Transverse colon (tissue), 4 donors: ENCODE results near the gene SMIM10L2A. TPM values are rescaled to one million over a fixed set of nuclear protein-coding genes. Genes with fewer than 3 reads are reported as not detected.

Source experiments
- DNase-seq: peaks from one replicate; pipeline ENCODE4 v3.0.0-alpha.2; 2019
- H3K27ac ChIP-seq, 4 donors: fragments of 200-600 bp; sonication (generic); 2 replicates each; pipeline ENCODE4 v1.5.1; 2016 to 2018; ENCODE audit warnings: inconsistent platforms in 4 of 4
- H3K27me3 ChIP-seq: fragments of 200-600 bp; sonication (generic); 2 replicates; pipeline ENCODE4 v1.5.1; 2017; ENCODE audit warnings: inconsistent platforms
- H3K36me3 ChIP-seq, 4 donors: fragments of 200-600 bp; sonication (generic); 2 replicates each; pipeline ENCODE4 v1.5.1; 2017 to 2019; ENCODE audit warnings: inconsistent platforms in 4 of 4
- H3K4me1 ChIP-seq, 4 donors: fragments of 200-600 bp; sonication (generic); 2 replicates each; pipeline ENCODE4 v1.5.1; 2017 to 2020; ENCODE audit warnings: inconsistent platforms in 4 of 4
- H3K4me3 ChIP-seq, 4 donors: fragments of 200-600 bp; sonication (generic); 1 replicate in 1 of 4; 2 replicates in 3 of 4; pipeline versions ENCODE4 v1.5.1 to v1.6.1; 2017 to 2019; ENCODE audit warnings: inconsistent platforms in 4 of 4
- H3K9me3 ChIP-seq, 2 donors: fragments of 200-600 bp; sonication (generic); 2 replicates each; pipeline ENCODE4 v1.5.1; 2017 to 2019; ENCODE audit warnings: inconsistent platforms in 2 of 2
- CTCF ChIP-seq, 5 experiments: fragments of 200-600 bp in 3 of 5; fragments of 450-650 bp in 2 of 5; sonication (generic) in 3 of 5; IDR thresholded peaks; 1 replicate in 2 of 5; 2 replicates in 3 of 5; pipeline ENCODE4 v1.5.1; 2016 to 2017; ENCODE audit warnings: antibody characterized with exemption in 5 of 5, inconsistent platforms in 3 of 5, mild to moderate bottlenecking in 2 of 5, moderate library complexity in 1 of 5
- EP300 ChIP-seq: sonication (generic); formaldehyde crosslinking; IDR thresholded peaks from one replicate; pipeline ENCODE4 v1.6.1; 2017; ENCODE audit warnings: antibody characterized with exemption, low read depth
- POLR2A ChIP-seq: fragments of 450-650 bp; IDR thresholded peaks from one replicate; pipeline ENCODE4 v1.6.1; 2016; ENCODE audit warnings: antibody characterized with exemption, mild to moderate bottlenecking, moderate library complexity
- POLR2AphosphoS5 ChIP-seq, 3 donors: sonication (generic); formaldehyde crosslinking; IDR thresholded peaks; one replicate each; pipeline ENCODE4 v1.6.1; 2016; ENCODE audit warnings: antibody characterized with exemption in 3 of 3
- WGBS, 2 donors: methylation state at CpG; one replicate each; pipeline ENCODE4 v1.1.5; 2018; ENCODE audit warnings: low coverage in 1 of 2; 5-methylcytosine and 5-hydroxymethylcytosine counted together
- in situ Hi-C, 4 donors: fragments of 200-750 bp; cut with MboI; loops; one replicate each; pipeline versions ENCODE4 v1.15.0 to v1.15.1; 2017; ENCODE audit warnings: low sequenced_read_pairs in 3 of 4, low pct_ligation_motif_present in 1 of 4, low pct_unique_long_range_greater_than_20kb in 1 of 4
- intact Hi-C: fragments of 100-400 bp; cut with DNase I; formaldehyde crosslinking; loops from one replicate; pipeline ENCODE4 v1.15.1; 2023; ENCODE audit warnings: low total_unique reads
- total RNA-seq, 4 donors: library from RNA; depleted of rRNA; stranded (reverse); fragments of >200 nt; gene quantifications; one replicate each; pipeline ENCODE4 v1.1.0, GENCODE V29; 2016

The SMIM10L2A gene
- total RNA-seq: under 1 TPM in 2 of 4 donors, not detected in 2; 0.32 to 0.41 TPM

- in situ Hi-C loops: no loop called here
- TF ChIP-seq POLR2AphosphoS5 (IDR thresholded peaks at IDR 0.05) (no peak), CTCF (IDR thresholded peaks at IDR 0.05) (no peak)
- peak within 1 kb of the TSS; percentile 19 to 55 (median 48) for H3K4me3 ChIP-seq
- intact Hi-C loops: no loop called here
- H3K27ac ChIP-seq: peak within 1 kb of the TSS in 1 of 4 donors; percentile 29
- H3K27me3 ChIP-seq: no peaks in the 10 kb centered on the region
- no peak for DNase-seq
- peaks cover 0 to 3% (median 0%) of the 10 kb centered on the region in 4 donors for H3K4me1 ChIP-seq
- H3K36me3 ChIP-seq: no peaks in the 10 kb centered on the region
- WGBS, 2 donors: 78% methylated on average over 55 of the region's 100 CpGs; no CpG with 5 or more reads in 1 of the 2 donors
- H3K9me3 ChIP-seq: no peaks in the 10 kb centered on the region
Observed at GRCh38 chrX:135421932-135422809, at the start of gene SMIM10L2A. Gene SMIM10L2A, plus strand, starts transcription at chrX:135421944. Its CDS starts 188 bp downstream, at chrX:135422132.

- H3K4me3 ChIP-seq: no peak overlapping the region
- intact Hi-C loops (no loop called here), in situ Hi-C loops (no loop called here)
- 60 to 75% methylated on average over 2 to 7 of the region's 7 CpGs for WGBS, 2 donors
- no peaks in the 10 kb centered on the region for H3K36me3 ChIP-seq
- H3K27ac ChIP-seq: no peak overlapping the region
- no peak for DNase-seq
- H3K27me3 ChIP-seq: no peaks in the 10 kb centered on the region
- no peaks in the 10 kb centered on the region for H3K9me3 ChIP-seq
- TF ChIP-seq POLR2A: no peak
- TF ChIP-seq EP300: no peak
- no peak for TF ChIP-seq CTCF (IDR thresholded peaks at IDR 0.05)
- TF ChIP-seq POLR2AphosphoS5 (IDR thresholded peaks at IDR 0.05): no peak
- H3K4me1 ChIP-seq: no peaks in the 10 kb centered on the region
Observed at GRCh38 chrX:135373357-135373756, 48.4 kb upstream of the SMIM10L2A start.

GRCh38 chrX:135382260-135382659, 39.5 kb upstream of the SMIM10L2A start:
- H3K4me3 ChIP-seq: no peak overlapping the region
- no peaks in the 10 kb centered on the region for H3K27me3 ChIP-seq
- H3K36me3 ChIP-seq: no peaks in the 10 kb centered on the region
- H3K9me3 ChIP-seq: no peaks in the 10 kb centered on the region
- WGBS, 2 donors: 55% methylated on average over 1 of the region's 1 CpG; no CpG with 5 or more reads in 1 of the 2 donors
- in situ Hi-C loops: no loop called here
- H3K4me1 ChIP-seq: no peaks in the 10 kb centered on the region
- intact Hi-C loops: no loop called here
- DNase-seq: no peak
- TF ChIP-seq POLR2AphosphoS5 (IDR thresholded peaks at IDR 0.05) (no peak), CTCF (IDR thresholded peaks at IDR 0.05) (no peak), POLR2A (no peak), EP300 (no peak)
- no peak overlapping the region for H3K27ac ChIP-seq

GRCh38 chrX:135383249-135383648, 38.5 kb upstream of the SMIM10L2A start:
- in situ Hi-C loops (no loop called here), intact Hi-C loops (no loop called here)
- no peak for DNase-seq
- H3K4me1 ChIP-seq: no peaks in the 10 kb centered on the region
- H3K9me3 ChIP-seq: no peaks in the 10 kb centered on the region
- 82% methylated on average over 2 of the region's 2 CpGs; no CpG with 5 or more reads in 1 of the 2 donors for WGBS, 2 donors
- H3K4me3 ChIP-seq: no peak overlapping the region
- H3K36me3 ChIP-seq: no peaks in the 10 kb centered on the region
- H3K27me3 ChIP-seq: no peaks in the 10 kb centered on the region
- TF ChIP-seq POLR2AphosphoS5 (IDR thresholded peaks at IDR 0.05) (no peak), POLR2A (no peak), CTCF (IDR thresholded peaks at IDR 0.05) (no peak), EP300 (no peak)
- no peak overlapping the region for H3K27ac ChIP-seq
